ENCODE data around the gene FAM131C.

The FAM131C gene

GRCh38 chr1:16018749-16019643 is 54.5 kb downstream of the FAM131C start:
- DNase-seq, result no peak
- no peak for TF ChIP-seq CTCF (IDR thresholded peaks at IDR 0.05; ENCODE audit: low read depth, low read length)
- H3K36me3 ChIP-seq, result no peaks in the 10 kb centered on the region
- H3K9me3 ChIP-seq (ENCODE audit: severe bottlenecking), result no peaks in the 10 kb centered on the region
- no peak overlapping the region for H3K27ac ChIP-seq
- H3K4me3 ChIP-seq (ENCODE audit: low read depth, low read length), result no peak overlapping the region
- no peaks in the 10 kb centered on the region for H3K27me3 ChIP-seq (ENCODE audit: insufficient read depth, low read depth, severe bottlenecking)

GRCh38 chr1:16018308-16018707 is 55.1 kb downstream of the FAM131C start:
- Histone ChIP-seq H3K27ac (no peak overlapping the region), H3K9me3 (ENCODE audit: severe bottlenecking) (no peaks in the 10 kb centered on the region), H3K4me3 (ENCODE audit: low read depth, low read length) (no peak overlapping the region), H3K27me3 (ENCODE audit: insufficient read depth, low read depth, severe bottlenecking) (no peaks in the 10 kb centered on the region), H3K36me3 (no peaks in the 10 kb centered on the region)
- DNase-seq, result no peak
- no peak for TF ChIP-seq CTCF (IDR thresholded peaks at IDR 0.05; ENCODE audit: low read depth, low read length)

DNA sequence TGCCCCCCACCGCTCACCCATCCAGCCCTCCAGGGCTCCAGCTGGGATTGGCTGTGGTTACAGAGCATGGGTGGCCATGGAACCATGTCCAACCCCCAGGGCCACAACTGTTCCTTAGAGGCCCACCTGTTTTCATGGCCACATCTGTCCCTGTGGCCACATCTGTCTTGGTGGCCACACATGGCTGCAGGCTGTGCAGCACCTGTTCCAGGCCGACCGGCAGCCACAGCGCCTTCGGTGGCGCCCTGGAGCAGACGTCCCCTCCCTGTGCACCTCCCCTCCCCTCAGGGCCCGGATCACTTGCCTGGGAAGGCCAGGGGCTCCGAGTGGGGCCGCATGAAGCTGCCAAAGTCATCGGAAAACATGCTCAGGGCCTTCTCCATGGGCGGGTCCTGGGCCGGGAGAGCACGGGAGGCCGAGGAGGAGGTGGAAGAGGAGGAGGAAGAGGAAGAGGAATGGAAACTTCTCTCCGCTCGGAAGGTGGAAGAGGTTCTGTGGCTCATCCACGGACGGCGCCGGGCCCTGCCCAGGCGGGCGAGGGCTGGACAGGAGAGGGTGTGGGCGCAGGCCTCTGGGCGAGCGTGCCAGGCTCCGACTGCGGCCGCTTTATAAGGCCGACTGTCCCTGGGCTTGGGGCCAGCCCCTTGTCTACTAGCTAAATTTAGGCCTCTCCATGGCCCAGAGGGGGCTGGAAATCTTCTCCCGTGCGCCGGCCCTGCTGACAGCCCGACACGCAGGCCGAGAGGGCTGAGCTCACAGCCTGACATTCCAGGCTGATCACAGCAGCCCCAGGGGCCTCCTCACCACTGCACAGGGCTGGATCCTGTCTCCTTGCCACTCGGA is 55.8 kb downstream of the FAM131C start, which contains the start of gene HSPB7:
Gene HSPB7, minus strand, starts transcription at position 583 of the 843 bp plus-strand sequence. Its CDS starts 80 bp downstream, at position 503.
- H3K27ac ChIP-seq, result no peak within 1 kb of the TSS
- no peaks in the 10 kb centered on the region for H3K27me3 ChIP-seq (ENCODE audit: insufficient read depth, low read depth, severe bottlenecking)
- peak; percentile 25; the same call in 1 of the 2 replicates for TF ChIP-seq CTCF (IDR thresholded peaks at IDR 0.05; ENCODE audit: low read depth, low read length)
- peak; percentile 40 for DNase-seq
- H3K4me3 ChIP-seq (ENCODE audit: low read depth, low read length), result no peak within 1 kb of the TSS
- no peaks in the 10 kb centered on the region for H3K36me3 ChIP-seq
- no peaks in the 10 kb centered on the region for H3K9me3 ChIP-seq (ENCODE audit: severe bottlenecking)

- no peaks in the 10 kb centered on the region for H3K36me3 ChIP-seq
- H3K27ac ChIP-seq, result no peak overlapping the region
- no peaks in the 10 kb centered on the region for H3K27me3 ChIP-seq (ENCODE audit: insufficient read depth, low read depth, severe bottlenecking)
- H3K9me3 ChIP-seq (ENCODE audit: severe bottlenecking), result no peaks in the 10 kb centered on the region
- no peak for TF ChIP-seq CTCF (IDR thresholded peaks at IDR 0.05; ENCODE audit: low read depth, low read length)
- H3K4me3 ChIP-seq (ENCODE audit: low read depth, low read length), result no peak overlapping the region
- DNase-seq, result no peak
Observed at GRCh38 chr1:16017076-16017460, 56.4 kb downstream of the FAM131C start.

DNA sequence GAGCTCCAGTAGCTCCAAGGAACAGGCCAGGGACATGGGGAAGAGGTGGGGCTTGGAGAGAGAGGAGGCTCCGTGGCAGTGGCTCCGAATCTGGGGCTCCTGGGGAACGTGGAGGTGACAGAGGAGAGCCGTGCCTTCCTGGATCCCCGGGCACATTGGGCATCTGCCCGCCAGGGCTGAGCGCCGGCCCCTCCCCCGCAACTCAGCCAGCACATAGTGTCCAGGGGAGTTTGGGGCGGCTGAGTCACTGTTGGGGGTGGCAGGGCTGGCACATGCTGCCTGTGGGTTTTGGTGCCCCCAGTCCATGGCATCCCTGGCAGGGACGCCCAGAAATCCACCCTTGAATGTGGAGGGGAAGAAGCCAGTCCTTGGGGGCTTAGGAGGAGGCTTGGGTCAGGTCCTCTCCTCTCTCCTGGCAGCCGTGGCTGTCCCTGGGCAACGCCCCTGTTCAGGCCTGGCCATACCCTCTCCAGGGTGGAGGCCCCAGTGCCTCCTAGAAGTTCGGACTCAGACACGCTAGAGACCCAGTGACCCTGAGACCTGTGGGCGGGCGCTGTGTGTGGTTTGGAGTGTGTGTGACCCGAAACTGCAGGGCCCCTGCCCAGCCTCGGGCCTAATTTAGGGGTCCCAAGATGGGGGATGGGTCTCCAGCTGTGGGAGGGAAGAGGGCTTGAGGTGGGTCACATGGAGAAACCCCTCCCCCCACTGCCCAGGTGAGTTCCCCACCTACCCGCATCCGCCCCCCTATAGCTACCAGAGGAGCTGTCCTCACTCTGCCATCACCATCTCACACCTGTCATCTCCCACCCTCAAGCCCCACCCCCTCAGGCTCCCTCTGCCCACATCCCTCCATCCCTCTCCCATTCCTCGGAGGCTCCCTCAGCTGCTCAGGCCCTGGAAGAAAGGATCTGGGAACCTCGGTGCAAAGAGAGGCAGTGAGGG is 57.2 kb downstream of the FAM131C start:
- DNase-seq, result no peak
- Histone ChIP-seq H3K27me3 (ENCODE audit: insufficient read depth, low read depth, severe bottlenecking) (no peaks in the 10 kb centered on the region), H3K27ac (no peak overlapping the region), H3K4me3 (ENCODE audit: low read depth, low read length) (no peak overlapping the region), H3K36me3 (no peaks in the 10 kb centered on the region), H3K9me3 (ENCODE audit: severe bottlenecking) (no peaks in the 10 kb centered on the region)
- no peak for TF ChIP-seq CTCF (IDR thresholded peaks at IDR 0.05; ENCODE audit: low read depth, low read length)
